Panc1 (cell line): ENCODE data around the gene ATG10. TPM values are rescaled to one million over a fixed set of nuclear protein-coding genes. Genes with fewer than 3 reads are reported as not detected.
"Not testable (repeated sequence)": the region's sequence is repeated elsewhere in the genome, so short reads cannot be mapped to it uniquely, and the experiment has no call there.

Experiments used
- ATAC-seq: fragments of 200-7000 bp; cut with Tn5 transposase; 2 replicates; pipeline ENCODE4 v1.9.1; 2020; ENCODE audit warnings: mild to moderate bottlenecking, moderate library complexity
- BruUV-seq: library from RNA; stranded (reverse); fragments of 400-500 nt; replicated peaks from 2 replicates; lab custom pipeline; 2021; lab: Mats Ljungman, UMichigan
- CTCF ChIA-PET: fragments of 300-600 bp; sonication (Branson Sonifier 250); formaldehyde crosslinking; loops from one replicate; lab custom pipeline; 2022; ENCODE audit warnings: antibody characterized with exemption; lab: Charles Lee
- POLR2A ChIA-PET: fragments of 300-600 bp; sonication (Branson Sonifier 250); formaldehyde crosslinking; loops from one replicate; lab custom pipeline; 2022; ENCODE audit warnings: antibody characterized with exemption; lab: Charles Lee
- DNase-seq: peaks from one replicate; pipeline ENCODE4 v3.0.0-alpha.2; 2010; ENCODE audit warnings: low read depth, low spot score
- H3K27ac ChIP-seq: 2 replicates; pipeline ENCODE4 v1.5.1; 2011; ENCODE audit warnings: mild to moderate bottlenecking, low read length, inconsistent platforms
- H3K27me3 ChIP-seq: fragments of 200-500 bp; sonication (Bioruptor generic); 2 replicates; pipeline ENCODE4 v1.6.0; 2014; ENCODE audit warnings: low read length, inconsistent platforms; ENCODE audit not compliant: control insufficient read depth, insufficient read depth
- H3K36me3 ChIP-seq: fragments of 200-500 bp; sonication (Bioruptor generic); 2 replicates; pipeline ENCODE4 v1.5.1; 2014; ENCODE audit warnings: inconsistent platforms, mild to moderate bottlenecking, low read length, moderate library complexity; ENCODE audit not compliant: control insufficient read depth, insufficient read depth
- H3K4me1 ChIP-seq: 2 replicates; pipeline ENCODE4 v1.5.1; 2011; ENCODE audit warnings: inconsistent platforms, mild to moderate bottlenecking, low read length, moderate library complexity; ENCODE audit not compliant: control insufficient read depth, insufficient read depth
- H3K4me3 ChIP-seq, 2 experiments: 2 replicates each; pipeline ENCODE4 v1.5.1; 2011 to 2012; ENCODE audit warnings: low read depth in 2 of 2, low read length in 2 of 2, mild to moderate bottlenecking in 2 of 2, inconsistent platforms in 1 of 2, moderate library complexity in 1 of 2
- H3K9me3 ChIP-seq: fragments of 200-500 bp; sonication (Bioruptor generic); 2 replicates; pipeline ENCODE4 v1.5.1; 2014; ENCODE audit warnings: low read depth, mild to moderate bottlenecking, inconsistent platforms, low read length, moderate library complexity; ENCODE audit not compliant: control insufficient read depth, insufficient read depth
- CTCF ChIP-seq: fragments of 450-650 bp; IDR thresholded peaks from 2 replicates; pipeline ENCODE4 v1.5.1; 2017; ENCODE audit warnings: mild to moderate bottlenecking
- POLR2AphosphoS5 ChIP-seq: IDR thresholded peaks from 2 replicates; pipeline ENCODE4 v1.6.1; 2012; ENCODE audit warnings: mild to moderate bottlenecking, low read depth, low read length, moderate library complexity
- REST ChIP-seq, 2 experiments: IDR thresholded peaks; 2 replicates each; pipeline ENCODE4 v1.6.1; 2011 to 2012; ENCODE audit warnings: low read depth in 2 of 2, control low read depth in 1 of 2, low read length in 1 of 2, mild to moderate bottlenecking in 1 of 2, moderate library complexity in 1 of 2; ENCODE audit not compliant: insufficient read depth in 1 of 2
- SIN3A ChIP-seq: IDR thresholded peaks from 2 replicates; pipeline ENCODE4 v1.6.1; 2012; ENCODE audit warnings: low read depth, mild to moderate bottlenecking, low read length, moderate library complexity, borderline replicate concordance; ENCODE audit not compliant: insufficient read depth
- TCF7L2 ChIP-seq: IDR thresholded peaks from 2 replicates; pipeline ENCODE4 v1.6.1; 2011; ENCODE audit warnings: mild to moderate bottlenecking, low read depth, low read length, inconsistent platforms
- in situ Hi-C: cut with HindIII; loops from 2 replicates; pipeline ENCODE4 v1.10.0; 2016; ENCODE audit warnings: low sequenced_read_pairs, low pct_unique_long_range_greater_than_20kb
- intact Hi-C: fragments of 100-400 bp; cut with micrococcal nuclease; formaldehyde crosslinking; loops from one replicate; pipeline ENCODE4 v1.10.0; 2022; ENCODE audit not compliant: unreplicated experiment
- total RNA-seq: library from RNA; stranded (reverse); gene quantifications from one replicate; pipeline ENCODE4 v1.2.1, GENCODE V29; 2021; ENCODE audit not compliant: unreplicated experiment

The ATG10 gene
- total RNA-seq, 1 experiment from 2014 or later = 14.0 TPM

- BruUV-seq, H3K4me3 ChIP-seq, POLR2A ChIA-PET, H3K36me3 ChIP-seq, H3K4me1 ChIP-seq, H3K27me3 ChIP-seq, H3K27ac ChIP-seq, ATAC-seq, in situ Hi-C loops, CTCF ChIA-PET, DNase-seq, intact Hi-C loops, H3K9me3 ChIP-seq: not testable (repeated sequence)
Observed at GRCh38 chr5:82042894-82043293, 71.1 kb downstream of the ATG10 start.

GRCh38 chr5:82044010-82044409, 72.2 kb downstream of the ATG10 start:
- POLR2A ChIA-PET = no interaction called here
- H3K27ac ChIP-seq = no peak overlapping the region
- TF ChIP-seq SIN3A (no peak), REST (IDR thresholded peaks at IDR 0.05; ENCODE audit: insufficient read depth in 1 of 2, low read depth in 2 of 2, low read length in 1 of 2) (no peak), POLR2AphosphoS5 (no peak), CTCF (no peak), TCF7L2 (no peak)
- no peaks in the 10 kb centered on the region for H3K9me3 ChIP-seq
- no peak overlapping the region for H3K4me3 ChIP-seq
- H3K27me3 ChIP-seq = no peaks in the 10 kb centered on the region
- no TSS peak for BruUV-seq
- in situ Hi-C loops (no loop called here), intact Hi-C loops (no loop called here)
- H3K36me3 ChIP-seq = no peaks in the 10 kb centered on the region
- CTCF ChIA-PET = no interaction called here
- DNase-seq (no peak), ATAC-seq (no peak)
- H3K4me1 ChIP-seq = no peaks in the 10 kb centered on the region

GRCh38 chr5:82045554-82046275, 73.9 kb downstream of the ATG10 start:
- Histone ChIP-seq H3K4me1 (no peaks in the 10 kb centered on the region), H3K27me3 (no peaks in the 10 kb centered on the region), H3K27ac (no peak overlapping the region), H3K4me3 (no peak overlapping the region), H3K9me3 (no peaks in the 10 kb centered on the region), H3K36me3 (no peaks in the 10 kb centered on the region)
- intact Hi-C loops = no loop called here
- no TSS peak for BruUV-seq
- DNase-seq (no peak), ATAC-seq (no peak)
- POLR2A ChIA-PET = no interaction called here
- CTCF ChIA-PET = no interaction called here
- in situ Hi-C loops = no loop called here
- TF ChIP-seq TCF7L2 (no peak), CTCF (no peak), SIN3A (no peak), POLR2AphosphoS5 (no peak), REST (IDR thresholded peaks at IDR 0.05; ENCODE audit: insufficient read depth in 1 of 2, low read depth in 2 of 2, low read length in 1 of 2) (no peak)
